HepG2 (cell line): Measurements from ENCODE around the gene TOMM20. TPM values are rescaled to one million over a fixed set of nuclear protein-coding genes. Genes with fewer than 3 reads are reported as not detected.
A peak's percentile ranks its signal among the peaks of the same experiment; 100 is the strongest.
"Not testable (repeated sequence)": the region's sequence is repeated elsewhere in the genome, so short reads cannot be mapped to it uniquely, and the experiment has no call there.

Experiments
- ATAC-seq: fragments of 200-7000 bp; cut with Tn5 transposase; 3 replicates; pipeline ENCODE4 v1.9.1; 2020; ENCODE audit warnings: mild to moderate bottlenecking, moderate library complexity
- BruUV-seq: library from RNA; stranded (reverse); fragments of 400-500 nt; replicated peaks from 2 replicates; lab custom pipeline; 2021; lab: Mats Ljungman, UMichigan
- CTCF ChIA-PET: fragments of 300-600 bp; formaldehyde crosslinking; extraction: SDS; loops from one replicate; lab custom pipeline; 2021; ENCODE audit warnings: low total read pairs, inconsistent platforms, low intra/inter-chr PET ratio; lab: Yijun Ruan, JAX
- POLR2A ChIA-PET: fragments of 350-600 bp; sonication (Branson Sonifier 250); formaldehyde crosslinking; loops from one replicate; lab custom pipeline; 2020; ENCODE audit warnings: antibody characterized with exemption, inconsistent platforms; lab: Yijun Ruan, JAX
- DNase-seq: peaks from one replicate; pipeline ENCODE4 v3.0.0-alpha.2; 2015; ENCODE audit warnings: low spot score
- FAIRE-seq: peaks from 3 replicates; lab custom pipeline; 2011; peaks lifted over from hg19 to GRCh38; lab: Jason Lieb, UNC
- H2AFZ ChIP-seq: one replicate; pipeline ENCODE4 v1.6.1; 2011; ENCODE audit warnings: low read length, inconsistent platforms
- H3K27ac ChIP-seq: fragments of 300-600 bp; 3 replicates; pipeline ENCODE4 v1.8.0; 2011; ENCODE audit warnings: mixed run types, mild to moderate bottlenecking, mixed read lengths, low read length, inconsistent platforms; ENCODE audit not compliant: insufficient read depth; ENCODE audit errors: extremely low read length
- H3K27me3 ChIP-seq, 2 experiments: fragments of 200-600 bp in 1 of 2; 2 replicates in 1 of 2; 3 replicates in 1 of 2; pipeline versions ENCODE4 v1.6.0 to v1.8.0; 2011; ENCODE audit warnings: low read length in 2 of 2, mild to moderate bottlenecking in 2 of 2, moderate library complexity in 2 of 2, inconsistent platforms in 1 of 2; ENCODE audit not compliant: insufficient read depth in 2 of 2, control insufficient read depth in 1 of 2
- H3K36me3 ChIP-seq, 2 experiments: fragments of 200-600 bp in 1 of 2; replicated peaks in 1 of 2; 2 replicates in 1 of 2; 3 replicates in 1 of 2; pipeline versions ENCODE4 v1.5.1 to v1.8.0; 2011; ENCODE audit warnings: low read length in 2 of 2, inconsistent platforms in 1 of 2; ENCODE audit not compliant: insufficient read depth in 2 of 2, control insufficient read depth in 1 of 2
- H3K4me1 ChIP-seq: 2 replicates; pipeline ENCODE4 v1.5.1; 2012; ENCODE audit warnings: low read length, inconsistent platforms; ENCODE audit not compliant: insufficient read depth
- H3K4me2 ChIP-seq: 2 replicates; pipeline ENCODE4 v1.6.0; 2011; ENCODE audit warnings: low read depth, low read length, inconsistent platforms
- H3K4me3 ChIP-seq, 3 experiments: fragments of 200-600 bp in 1 of 3; sonication (generic), shearing (Covaris generic) in 1 of 3; replicated peaks in 1 of 3; 2 replicates each; pipeline ENCODE4 v1.5.1; 2011 to 2016; ENCODE audit warnings: low read length in 3 of 3, inconsistent platforms in 2 of 3, low read depth in 2 of 3, mild to moderate bottlenecking in 2 of 3, control low read depth in 1 of 3, mixed read lengths in 1 of 3; ENCODE audit not compliant: insufficient read depth in 1 of 3
- H3K79me2 ChIP-seq: one replicate; pipeline ENCODE4 v1.6.1; 2011; ENCODE audit warnings: low read length, inconsistent platforms; ENCODE audit not compliant: insufficient read depth
- H3K9ac ChIP-seq: 2 replicates; pipeline ENCODE4 v1.6.0; 2011; ENCODE audit warnings: mild to moderate bottlenecking, low read depth, low read length, inconsistent platforms; ENCODE audit not compliant: insufficient read depth
- H3K9me3 ChIP-seq: 2 replicates; pipeline ENCODE4 v1.5.1; 2012; ENCODE audit warnings: mild to moderate bottlenecking, low read length
- H4K20me1 ChIP-seq: 2 replicates; pipeline ENCODE4 v1.6.0; 2011; ENCODE audit warnings: inconsistent platforms, mild to moderate bottlenecking, low read length, moderate library complexity; ENCODE audit not compliant: insufficient read depth
- CHD4 ChIP-seq: fragments of 200-600 bp; sonication (generic); IDR thresholded peaks from 2 replicates; pipeline ENCODE4 v1.7.0; 2017; ENCODE audit warnings: mild to moderate bottlenecking, low read length, borderline replicate concordance
- CREM ChIP-seq, 2 experiments: sonication (generic) in 1 of 2; formaldehyde crosslinking in 1 of 2; IDR thresholded peaks; 2 replicates each; pipeline versions ENCODE4 v1.4.0 to v1.6.1; 2016 to 2020; ENCODE audit warnings: antibody characterized with exemption in 1 of 2, mild to moderate bottlenecking in 1 of 2, missing genetic modification reagents in 1 of 2
- GATAD2A ChIP-seq: IDR thresholded peaks from 2 replicates; pipeline ENCODE4 v1.6.1; 2016
- HNF4G ChIP-seq, 2 experiments: sonication (generic) in 1 of 2; formaldehyde crosslinking in 1 of 2; IDR thresholded peaks; 2 replicates each; pipeline versions ENCODE4 v1.4.0 to v1.6.1; 2011 to 2020; ENCODE audit warnings: borderline replicate concordance in 2 of 2, low read depth in 2 of 2, mild to moderate bottlenecking in 2 of 2, low read length in 1 of 2, missing genetic modification reagents in 1 of 2, moderate library complexity in 1 of 2
- HNRNPL ChIP-seq: fragments of 200-400 bp; formaldehyde crosslinking; IDR thresholded peaks from 2 replicates; pipeline ENCODE4 v1.6.1; 2017; ENCODE audit warnings: mild to moderate bottlenecking, low read depth, low read length
- MED1 ChIP-seq: sonication (generic); formaldehyde crosslinking; IDR thresholded peaks from 2 replicates; pipeline ENCODE4 v1.4.0; 2020; ENCODE audit warnings: missing genetic modification reagents
- NCOA2 ChIP-seq: sonication (generic); formaldehyde crosslinking; IDR thresholded peaks from 2 replicates; pipeline ENCODE4 v1.8.0; 2022; ENCODE audit warnings: inconsistent platforms
- PHF21A ChIP-seq: sonication (generic); formaldehyde crosslinking; IDR thresholded peaks from 2 replicates; pipeline ENCODE4 v1.5.0; 2020; ENCODE audit warnings: mild to moderate bottlenecking, missing genetic modification reagents
- POGZ ChIP-seq: sonication (generic); formaldehyde crosslinking; IDR thresholded peaks from 2 replicates; pipeline ENCODE4 v1.4.0; 2020; ENCODE audit warnings: mild to moderate bottlenecking, missing genetic modification reagents
- RARA ChIP-seq: IDR thresholded peaks from 2 replicates; pipeline ENCODE4 v1.6.1; 2016; ENCODE audit warnings: missing genetic modification reagents, missing compliant biosample characterization
- SIX4 ChIP-seq: sonication (generic); formaldehyde crosslinking; IDR thresholded peaks from 2 replicates; pipeline ENCODE4 v1.4.0; 2020; ENCODE audit warnings: missing genetic modification reagents
- SOX6 ChIP-seq, 2 experiments: fragments of 450-650 bp in 1 of 2; sonication (generic) in 1 of 2; formaldehyde crosslinking in 1 of 2; IDR thresholded peaks; 2 replicates each; pipeline versions ENCODE4 v1.4.0 to v1.6.1; 2017 to 2020; ENCODE audit warnings: antibody characterized with exemption in 1 of 2, mild to moderate bottlenecking in 1 of 2, missing genetic modification reagents in 1 of 2
- SP5 ChIP-seq: IDR thresholded peaks from 2 replicates; pipeline ENCODE4 v1.6.1; 2016; ENCODE audit warnings: low read depth, borderline replicate concordance
- TP53 ChIP-seq: sonication (generic); formaldehyde crosslinking; conservative IDR thresholded peaks from 2 replicates; pipeline ENCODE4 v1.4.0; 2020; ENCODE audit warnings: missing genetic modification reagents
- ZBTB37 ChIP-seq: sonication (generic); formaldehyde crosslinking; IDR thresholded peaks from 2 replicates; pipeline ENCODE4 v1.4.0; 2020; ENCODE audit warnings: mild to moderate bottlenecking, missing genetic modification reagents
- ZNF580 ChIP-seq: IDR thresholded peaks from 2 replicates; pipeline ENCODE4 v1.6.1; 2016; ENCODE audit warnings: low read depth, borderline replicate concordance
- ZNF605 ChIP-seq: sonication (generic); formaldehyde crosslinking; IDR thresholded peaks from 2 replicates; pipeline ENCODE4 v1.8.0; 2022; ENCODE audit warnings: mild to moderate bottlenecking, missing genetic modification reagents
- ZNF644 ChIP-seq: IDR thresholded peaks from 2 replicates; pipeline ENCODE4 v1.6.1; 2016; ENCODE audit warnings: low read depth
- ZNF770 ChIP-seq: sonication (generic); formaldehyde crosslinking; IDR thresholded peaks from 2 replicates; pipeline ENCODE4 v1.5.0; 2020; ENCODE audit warnings: mild to moderate bottlenecking, missing genetic modification reagents
- WGBS: methylation state at CpG from one replicate; pipeline ENCODE4 v1.1.6; 2017; ENCODE audit warnings: low lambda C conversion rate; 5-methylcytosine and 5-hydroxymethylcytosine counted together
- in situ Hi-C: cut with HindIII; loops from 2 replicates; pipeline ENCODE4 v1.10.0; 2017; ENCODE audit warnings: low pct_unique_long_range_greater_than_20kb; ENCODE audit not compliant: extremely low pct_ligation_motif_present
- intact Hi-C: fragments of 100-400 bp; cut with micrococcal nuclease; formaldehyde crosslinking; loops from one replicate; pipeline ENCODE4 v1.10.0; 2022; ENCODE audit not compliant: unreplicated experiment
- polyA plus RNA-seq, 8 experiments: library from polyadenylated mRNA; depleted of rRNA in 3 of 8; stranded (reverse) in 7 of 8; unstranded in 1 of 8; fragments of >200 nt; fragmentation: Illumina TruSeq in 4 of 8; extraction: Trizol in 4 of 8; gene quantifications; 2 replicates each; pipeline versions ENCODE4 v1.2.1 to v1.2.3, GENCODE V29; 2011 to 2016; ENCODE audit warnings: low read depth in 4 of 8, missing spikeins in 1 of 8, mixed read lengths in 1 of 8; ENCODE audit not compliant: insufficient read depth in 1 of 8
- total RNA-seq, 5 experiments: library from RNA; depleted of rRNA; stranded (reverse); fragments of >200 nt; fragmentation: Illumina TruSeq; extraction: Trizol; gene quantifications; 2 replicates each; pipeline ENCODE4 v1.2.3, GENCODE V29; 2016; ENCODE audit warnings: low read depth in 1 of 5

Gene TOMM20
- total and polyA plus RNA-seq, 2 of the 13 experiments (the other 11 are each of a cell fraction or from before 2014, with no cell fraction given), result 153 to 376 TPM

GRCh38 chr1:235085411-235086117, 43.1 kb downstream of the TOMM20 start:
- BruUV-seq; ATAC-seq; H3K4me3 ChIP-seq; H3K36me3 ChIP-seq; H3K79me2 ChIP-seq; CTCF ChIA-PET; H2AFZ ChIP-seq; H3K9me3 ChIP-seq; H3K27me3 ChIP-seq; H4K20me1 ChIP-seq; TF ChIP-seq SOX6 (IDR thresholded peaks at IDR 0.05); CREM (CRISPR knock-in tag; IDR thresholded peaks at IDR 0.05); HNF4G (CRISPR knock-in tag; IDR thresholded peaks at IDR 0.05; ENCODE audit: borderline replicate concordance, low read depth): not testable (repeated sequence)
- peak; percentile 69 for DNase-seq
- Histone ChIP-seq H3K9ac (0 out of 2 replicates have a peak overlapping the region, but pooled peaks have one; percentile 0), H3K27ac (peak overlapping the region; percentile 55), H3K4me2 (0 out of 2 replicates have a peak overlapping the region, but pooled peaks have one; percentile 16), H3K4me1 (peaks cover 54% of the 10 kb centered on the region)
- in situ Hi-C loops, result loop anchor here (10.0 kb wide), 2 partner anchors 191 to 361 kb away; no protein-coding TSS in a partner anchor
- POLR2A ChIA-PET, result interaction anchor here (0.7 to 7.8 kb wide), 15 partner anchors 11 to 586 kb away, joined by 3 to 117 read pairs (median 4); no protein-coding TSS in a partner anchor
- FAIRE-seq, result peak; percentile 40
- intact Hi-C loops, result loop anchor here (10.0 kb wide), 1 partner anchor 331 kb away; no protein-coding TSS in a partner anchor
- WGBS, result 58% methylated on average over 12 of the region's 12 CpGs
- peak; percentile 41; the same call in 1 of the 2 replicates for TF ChIP-seq SOX6 (CRISPR knock-in tag; IDR thresholded peaks at IDR 0.05)
- TF ChIP-seq ZNF580 (CRISPR knock-in tag), result peak; percentile 28; the same call in 1 of the 2 replicates
- TF ChIP-seq TP53 (CRISPR knock-in tag), result 0 out of 2 replicates have a peak, but pooled peaks have one; percentile 31
- TF ChIP-seq CHD4, result 0 out of 2 replicates have a peak, but pooled peaks have one; percentile 48
- TF ChIP-seq CREM (IDR thresholded peaks at IDR 0.05), result peak; percentile 28; the same call in 1 of the 2 replicates
- peak; percentile 29; the same call in 1 of the 2 replicates for TF ChIP-seq POGZ (CRISPR knock-in tag)
- peak; percentile 90 for TF ChIP-seq SP5 (CRISPR knock-in tag)
- peak; percentile 68 for TF ChIP-seq GATAD2A (CRISPR knock-in tag)
- peak; percentile 44; the same call in 1 of the 2 replicates for TF ChIP-seq ZNF644 (CRISPR knock-in tag)
- TF ChIP-seq HNF4G (IDR thresholded peaks at IDR 0.05; ENCODE audit: borderline replicate concordance, low read depth, low read length), result peak; percentile 46; the same call in 1 of the 2 replicates
- peak; percentile 77; the same call in 1 of the 2 replicates for TF ChIP-seq HNRNPL
- 0 out of 2 replicates have a peak, but pooled peaks have one; percentile 18 for TF ChIP-seq NCOA2
- TF ChIP-seq RARA (CRISPR knock-in tag), result 0 out of 2 replicates have a peak, but pooled peaks have one; percentile 30
- peak; percentile 61; the same call in 1 of the 2 replicates for TF ChIP-seq ZBTB37 (CRISPR knock-in tag)
- peak; percentile 23; the same call in 1 of the 2 replicates for TF ChIP-seq PHF21A (CRISPR knock-in tag)
- 0 out of 2 replicates have a peak, but pooled peaks have one; percentile 20 for TF ChIP-seq ZNF605 (CRISPR knock-in tag)
- TF ChIP-seq MED1, result peak; percentile 47; the same call in 1 of the 2 replicates
- peak; percentile 71 for TF ChIP-seq ZNF770 (CRISPR knock-in tag)
- peak; percentile 60; the same call in 1 of the 2 replicates for TF ChIP-seq SIX4
